Mammary epithelial cell (primary cell): ENCODE data around the gene CPED1.

Source experiments
- EZH2 ChIP-seq: IDR thresholded peaks from 2 replicates; pipeline ENCODE4 v1.6.1; 2012; ENCODE audit warnings: low read length, inconsistent platforms, borderline replicate concordance
- TF ChIP-seq, protein P1 (sequence below), 2 donors: IDR thresholded peaks in 1 of 2; conservative IDR thresholded peaks in 1 of 2; 2 replicates each; pipeline ENCODE4 v1.5.1; 2011 to 2012; ENCODE audit warnings: inconsistent platforms in 2 of 2, low read length in 2 of 2, mild to moderate bottlenecking in 2 of 2, control low read depth in 1 of 2, low read depth in 1 of 2; ENCODE audit not compliant: insufficient read depth in 1 of 2; ENCODE audit errors: extremely low read depth in 1 of 2

DNA sequence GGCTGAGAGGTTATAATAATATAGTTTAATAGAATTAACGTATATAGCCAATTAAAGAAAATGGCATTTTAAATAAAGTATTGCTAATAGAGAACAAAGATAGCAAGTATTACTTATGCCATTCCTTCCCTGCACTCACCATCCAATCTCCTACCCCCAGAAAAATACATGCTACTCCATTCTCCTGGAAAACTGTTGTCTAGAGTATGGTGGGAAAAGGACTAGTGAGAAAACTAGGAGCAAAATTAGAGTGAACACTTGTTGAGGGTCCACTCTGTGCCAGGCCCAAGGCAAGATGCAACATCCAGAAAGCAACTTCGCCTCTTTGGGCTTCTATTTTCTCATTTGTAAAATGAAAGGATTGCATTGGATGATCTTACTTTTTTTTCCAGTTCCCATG lies 149.1 kb downstream of the CPED1 start:
- TF ChIP-seq, protein P1, sequence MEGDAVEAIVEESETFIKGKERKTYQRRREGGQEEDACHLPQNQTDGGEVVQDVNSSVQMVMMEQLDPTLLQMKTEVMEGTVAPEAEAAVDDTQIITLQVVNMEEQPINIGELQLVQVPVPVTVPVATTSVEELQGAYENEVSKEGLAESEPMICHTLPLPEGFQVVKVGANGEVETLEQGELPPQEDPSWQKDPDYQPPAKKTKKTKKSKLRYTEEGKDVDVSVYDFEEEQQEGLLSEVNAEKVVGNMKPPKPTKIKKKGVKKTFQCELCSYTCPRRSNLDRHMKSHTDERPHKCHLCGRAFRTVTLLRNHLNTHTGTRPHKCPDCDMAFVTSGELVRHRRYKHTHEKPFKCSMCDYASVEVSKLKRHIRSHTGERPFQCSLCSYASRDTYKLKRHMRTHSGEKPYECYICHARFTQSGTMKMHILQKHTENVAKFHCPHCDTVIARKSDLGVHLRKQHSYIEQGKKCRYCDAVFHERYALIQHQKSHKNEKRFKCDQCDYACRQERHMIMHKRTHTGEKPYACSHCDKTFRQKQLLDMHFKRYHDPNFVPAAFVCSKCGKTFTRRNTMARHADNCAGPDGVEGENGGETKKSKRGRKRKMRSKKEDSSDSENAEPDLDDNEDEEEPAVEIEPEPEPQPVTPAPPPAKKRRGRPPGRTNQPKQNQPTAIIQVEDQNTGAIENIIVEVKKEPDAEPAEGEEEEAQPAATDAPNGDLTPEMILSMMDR (conservative IDR thresholded peaks at IDR 0.05 in 1 of 2, IDR thresholded peaks at IDR 0.05 in 1 of 2; ENCODE audit: extremely low read depth in 1 of 2, insufficient read depth in 1 of 2, low read depth in 1 of 2, low read length in 2 of 2): no peak
- no peak for TF ChIP-seq EZH2
